Stimulated activated CD4-positive, alpha-beta T cell treated with anti-CD3 and anti-CD28 coated beads, Interleukin-1b, Interleukin-23, amount 100 ng/mL, for 4 hours (primary cell): ENCODE data around the gene ST6GALNAC6.
"Not testable (repeated sequence)": the region's sequence is repeated elsewhere in the genome, so short reads cannot be mapped to it uniquely, and the experiment has no call there.

ENCODE experiments used
- DNase-seq, 2 donors: peaks; one replicate each; pipeline ENCODE4 v3.0.0-alpha.2; 2020; ENCODE audit warnings: low read depth in 2 of 2

Gene ST6GALNAC6

GRCh38 chr9:127854960-127855359, 44.4 kb downstream of the ST6GALNAC6 start:
- no peak for DNase-seq

GRCh38 chr9:127854184-127854806, 45.1 kb downstream of the ST6GALNAC6 start, which contains the start of gene ENG:
TSS of gene ENG (minus strand) at chr9:127854658. CDS start at chr9:127854355, 303 bp downstream.
- DNase-seq: no peak

- DNase-seq: no peak
Measured at GRCh38 chr9:127853312-127854183, 45.9 kb downstream of the ST6GALNAC6 start.

GRCh38 chr9:127852829-127853228, 46.6 kb downstream of the ST6GALNAC6 start:
- no peak for DNase-seq

DNA sequence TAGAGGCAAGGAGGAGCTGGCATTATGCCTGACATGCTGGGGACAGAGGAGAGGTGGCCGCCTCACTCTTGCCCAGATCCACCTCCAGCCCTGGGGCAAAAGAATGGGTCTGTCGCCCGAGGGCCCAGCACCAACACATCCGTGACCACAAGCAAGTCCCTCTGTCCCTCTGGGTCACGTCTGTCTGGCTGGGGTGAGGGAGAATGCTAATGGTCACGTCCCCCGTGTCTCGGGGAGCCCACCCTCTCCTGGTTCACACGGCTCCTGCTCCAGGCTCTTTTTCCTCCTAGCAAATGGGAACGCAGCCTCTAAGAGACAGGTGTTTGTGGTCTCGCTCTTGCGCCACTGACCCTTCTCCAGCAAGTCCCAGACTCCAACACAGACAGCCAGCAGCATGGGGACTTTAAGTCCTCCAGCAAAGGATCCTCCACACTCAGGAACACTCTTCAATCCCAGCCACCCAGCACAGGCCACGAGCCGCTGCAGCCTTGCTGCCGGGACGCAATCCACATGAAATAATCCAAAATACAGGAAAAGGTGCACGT, 49.0 kb downstream of the ST6GALNAC6 start:
- DNase-seq: no peak

DNA sequence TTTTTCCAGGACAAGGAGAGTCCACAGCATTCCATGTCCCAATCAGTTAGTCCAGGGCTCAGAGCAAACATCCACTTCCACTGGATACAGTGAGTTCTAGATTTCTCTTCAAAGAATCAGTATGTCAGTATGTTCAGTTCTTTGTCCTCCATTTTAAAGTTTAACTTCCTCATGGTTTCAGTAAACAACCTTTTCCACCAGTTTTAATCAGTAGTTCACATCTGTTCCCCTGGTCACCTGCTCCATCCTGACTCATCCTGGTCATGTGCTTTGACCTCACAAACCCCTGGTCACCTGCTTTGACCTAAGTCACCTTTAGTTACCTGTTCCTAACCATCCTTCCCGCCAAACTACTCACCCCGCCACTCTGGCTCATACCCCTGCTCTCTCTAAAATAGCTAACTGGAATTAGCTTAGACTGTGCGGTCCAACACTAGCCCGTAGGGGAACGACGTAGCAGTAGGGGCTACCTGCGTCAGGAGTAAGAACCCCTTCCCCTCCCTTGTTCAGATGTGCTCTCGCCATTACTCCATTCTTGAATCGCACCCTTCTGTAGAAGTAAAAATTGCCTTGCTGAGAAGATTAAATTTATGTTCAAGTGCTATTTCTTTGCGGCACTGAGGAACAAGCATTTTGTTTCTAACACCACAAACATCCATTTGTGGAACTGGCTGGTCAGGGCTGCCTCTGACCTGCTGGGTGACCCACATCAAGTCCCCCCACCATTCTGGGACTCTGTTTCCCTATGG, 50.5 kb downstream of the ST6GALNAC6 start:
- DNase-seq: no peak

DNA sequence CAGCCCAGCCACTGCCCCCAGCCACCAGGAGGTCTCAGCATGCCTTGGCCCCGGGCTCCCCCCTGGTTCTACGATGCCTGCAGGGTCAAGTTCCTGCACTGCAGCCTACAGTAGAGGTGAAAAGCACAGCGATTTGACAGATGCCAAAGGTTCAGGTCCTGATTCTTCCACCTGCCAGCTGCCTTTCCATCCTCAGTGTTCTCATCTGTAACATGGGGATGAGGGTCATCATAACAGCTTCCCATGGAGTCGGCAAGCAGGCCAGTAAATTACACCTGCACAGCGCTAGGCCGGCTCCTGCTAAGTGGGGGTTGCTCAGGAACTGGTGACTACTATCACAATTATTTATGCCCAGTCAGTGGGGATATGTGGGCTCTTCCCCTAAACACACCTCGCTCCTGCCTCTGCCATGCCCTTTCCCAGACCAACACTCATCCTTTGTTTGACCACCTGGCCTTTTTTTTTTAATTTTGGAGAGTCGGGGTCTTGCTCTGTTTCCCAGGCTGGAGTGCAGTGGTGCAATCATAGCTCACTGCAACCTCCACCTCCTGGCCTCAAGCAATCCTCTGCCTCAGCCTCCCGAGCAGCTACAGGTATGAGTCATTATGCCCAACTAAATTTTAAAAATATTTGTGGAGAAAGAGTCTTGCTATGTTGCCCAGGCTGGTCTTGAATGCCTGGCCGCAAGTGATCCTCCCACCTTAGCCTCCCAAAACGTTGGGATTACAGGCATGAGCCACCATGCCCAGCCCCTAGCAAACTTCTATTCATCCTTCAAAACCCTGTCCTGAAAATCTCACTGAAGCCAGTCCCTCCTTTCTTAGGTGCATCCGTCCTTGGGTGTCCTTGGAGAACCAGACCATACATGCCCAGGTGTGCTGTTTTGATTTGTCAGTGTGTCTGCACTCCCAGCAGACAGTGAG, 51.3 kb downstream of the ST6GALNAC6 start:
- no peak for DNase-seq

- no peak for DNase-seq
Measured at GRCh38 chr9:127847178-127847510, 52.3 kb downstream of the ST6GALNAC6 start.

- DNase-seq: no peak
Measured at GRCh38 chr9:127846443-127847177, 52.8 kb downstream of the ST6GALNAC6 start.

DNA sequence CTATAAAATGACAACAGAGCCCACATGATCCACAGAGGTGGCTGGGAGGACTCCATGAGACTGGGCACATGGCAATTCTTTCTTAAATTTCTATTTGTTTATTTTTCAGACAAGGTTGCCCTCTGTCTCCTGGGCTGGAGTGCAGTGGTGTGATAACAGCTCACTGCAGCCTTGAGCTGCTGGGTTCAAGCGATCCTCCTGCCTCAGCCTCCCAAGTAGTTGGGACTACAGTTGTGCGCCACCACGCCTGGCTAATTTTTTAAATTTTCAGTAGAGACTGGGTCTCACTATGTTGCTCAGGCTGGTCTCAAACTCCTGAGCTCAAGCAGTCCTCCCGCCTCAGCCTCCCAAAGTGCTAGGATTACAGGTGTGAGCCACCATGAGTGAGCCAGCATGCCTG, 53.8 kb downstream of the ST6GALNAC6 start:
- not testable (repeated sequence) for DNase-seq

- DNase-seq: no peak
Measured at GRCh38 chr9:127844821-127845359, 54.5 kb downstream of the ST6GALNAC6 start.

GRCh38 chr9:127841087-127841835, 58.1 kb downstream of the ST6GALNAC6 start:
- no peak for DNase-seq

- no peak for DNase-seq
Measured at GRCh38 chr9:127838375-127839078, 60.9 kb downstream of the ST6GALNAC6 start.

GRCh38 chr9:127837346-127837745, 62.1 kb downstream of the ST6GALNAC6 start:
- DNase-seq: no peak

- not testable (repeated sequence) for DNase-seq
Measured at GRCh38 chr9:127836561-127836960, 62.8 kb downstream of the ST6GALNAC6 start.

DNA sequence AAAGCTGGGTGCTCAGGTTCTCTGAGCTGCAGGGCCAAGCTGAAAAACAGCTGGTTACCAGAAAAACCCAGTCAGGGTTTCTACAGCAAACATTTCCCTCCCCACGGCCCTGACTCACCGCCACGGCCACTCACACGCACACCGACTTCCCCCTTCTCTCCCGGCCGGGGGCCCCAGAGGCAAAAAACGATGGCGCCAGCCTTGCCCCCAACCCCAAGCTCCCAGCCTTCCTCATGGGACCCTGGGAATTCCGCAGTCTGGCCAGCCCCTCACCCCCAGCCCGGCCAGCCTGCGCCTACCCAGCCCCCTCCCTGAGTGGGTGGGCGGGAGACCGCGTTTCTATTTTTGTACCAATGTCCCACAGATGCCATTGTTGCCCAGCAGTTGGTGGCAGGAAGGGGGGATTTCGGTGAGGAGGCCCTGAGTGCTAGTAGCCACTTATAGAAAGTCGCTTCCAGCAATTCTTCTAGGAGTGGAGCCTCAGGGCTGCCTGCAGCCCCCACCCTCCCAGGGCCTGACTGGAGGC, 63.3 kb downstream of the ST6GALNAC6 start:
- no peak for DNase-seq
